Activated naive CD4-positive, alpha-beta T cell treated with anti-CD3 and anti-CD28 coated beads, Interleukin-2, amount 10 ng/mL, durations not matched to agents 5 hours and 36 hours (primary cell): ENCODE measurements around the gene DOCK8. TPM values are rescaled to one million over a fixed set of nuclear protein-coding genes. Genes with fewer than 3 reads are reported as not detected.

Experiments
- total RNA-seq, 2 experiments: library from RNA; stranded (reverse); gene quantifications; one replicate each; pipeline ENCODE4 v1.2.3, GENCODE V29; 2021

Gene DOCK8
- total RNA-seq, result 100 to 1,000 TPM; 318 TPM

DNA sequence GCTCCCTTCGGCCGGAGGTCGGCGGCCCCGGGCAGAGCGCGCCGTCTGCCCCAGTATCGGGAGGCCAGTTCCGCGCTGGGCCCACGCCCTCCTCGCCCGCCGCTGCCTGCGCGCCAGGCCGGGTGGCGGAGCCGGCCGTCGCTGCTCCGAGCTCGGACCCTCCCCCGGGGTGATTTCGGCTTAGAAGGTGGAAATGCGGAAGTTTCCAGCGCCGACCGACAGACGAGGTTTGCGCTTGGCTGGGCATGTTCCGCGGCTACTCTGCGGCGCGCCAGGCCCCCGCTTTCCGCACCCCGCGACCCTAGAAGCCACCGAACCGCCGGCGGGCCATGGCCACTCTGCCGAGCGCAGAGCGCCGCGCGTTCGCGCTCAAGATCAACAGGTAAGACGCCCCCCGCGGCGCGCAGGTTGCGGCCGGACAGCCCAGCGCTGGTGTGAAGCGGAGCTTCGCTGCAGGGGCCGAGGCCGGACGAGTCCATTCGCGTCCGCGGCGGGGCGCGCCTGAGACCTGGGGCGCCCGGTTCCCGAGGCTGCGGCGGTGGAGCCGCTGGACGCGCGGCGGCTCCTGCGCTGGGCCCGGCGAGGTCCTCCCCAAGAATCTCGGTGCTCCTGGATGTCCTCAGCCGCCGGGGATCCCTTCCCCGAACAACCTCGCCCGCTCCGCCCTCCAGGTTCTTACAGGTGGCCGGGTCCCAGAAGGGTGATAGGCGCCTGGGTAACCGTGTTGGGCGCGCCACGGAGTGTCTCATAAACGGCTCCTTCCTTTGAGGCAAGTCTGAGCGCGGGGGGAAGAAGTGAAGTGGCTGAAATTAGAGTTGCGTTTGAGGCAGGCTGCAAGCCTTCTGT is at the start of gene DOCK8:
Gene DOCK8, plus strand, starts transcription at position 218 of the 846 bp plus-strand sequence. Its CDS starts 112 bp downstream, at position 330.

DNA sequence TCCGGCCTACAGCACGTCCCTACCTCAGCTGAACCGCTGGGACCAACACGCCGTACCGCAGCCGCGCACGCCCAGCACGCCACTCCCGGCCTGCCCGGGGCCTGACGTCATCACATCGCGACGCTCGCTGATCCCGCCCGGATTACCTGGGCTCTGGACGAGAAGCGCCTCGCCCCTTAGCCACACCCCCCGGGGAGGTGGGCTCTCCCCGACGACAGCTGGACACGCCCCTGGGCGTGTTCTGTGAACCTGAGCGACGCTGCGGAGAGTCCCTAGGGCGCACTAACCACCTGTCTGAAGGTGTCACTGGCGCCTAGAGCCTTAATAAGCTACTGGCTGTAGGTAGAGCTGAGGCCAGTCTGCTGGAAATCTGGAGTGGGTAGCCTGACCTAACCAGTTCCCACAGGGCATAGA is 35.7 kb upstream of the DOCK8 start, which contains the start of gene ZNG1A:
Gene ZNG1A, minus strand, starts transcription at position 87 of the 414 bp plus-strand sequence. CDS start 87 bp downstream, outside the sequence.

GRCh38 chr9:503881-504852 is 289.5 kb downstream of the DOCK8 start, which contains the start of gene KANK1:
TSS of gene KANK1 (plus strand) at chr9:504695.

Other genes with a start within 250 kb of the DOCK8 start
- gene WASHC1, start 185.4 kb upstream of the DOCK8 start, total RNA-seq, result 10 to 100 TPM; 24.2 to 26.5 TPM
- under 1 TPM in 1 of 2 experiments, not detected in 1; 0.13 TPM for gene FOXD4, start 96.4 kb upstream of the DOCK8 start, total RNA-seq
- gene ZNG1A, start 35.8 kb upstream of the DOCK8 start, total RNA-seq, result 10 to 100 TPM; 23.7 to 29.4 TPM